ENCODE data around the gene PTPRO. TPM values are rescaled to one million over a fixed set of nuclear protein-coding genes. Genes with fewer than 3 reads are reported as not detected.
A peak's percentile ranks its signal among the peaks of the same experiment; 100 is the strongest.

The PTPRO gene
- total RNA-seq, 2 donors from 2014 or later: 0.37 to 2.3 TPM

- Mint-ChIP-seq H3K4me3 (no peak overlapping the region), H3K27me3 (no peaks in the 10 kb centered on the region), H3K9me3 (no peaks in the 10 kb centered on the region), H3K36me3 (ENCODE audit: low read depth) (no peaks in the 10 kb centered on the region), H3K4me1 (peaks cover 7% of the 10 kb centered on the region), H3K27ac (no peak overlapping the region)
- no peak for ATAC-seq (replicated peaks)
Measured at GRCh38 chr12:15556411-15557102, 234.2 kb downstream of the PTPRO start.

GRCh38 chr12:15558915-15559528 is 236.7 kb downstream of the PTPRO start:
- H3K4me3 Mint-ChIP-seq: peak overlapping the region; percentile 27
- peaks cover 12% of the 10 kb centered on the region for H3K4me1 Mint-ChIP-seq
- peak overlapping the region; percentile 39 for H3K27ac Mint-ChIP-seq
- no peaks in the 10 kb centered on the region for H3K27me3 Mint-ChIP-seq
- H3K36me3 Mint-ChIP-seq (ENCODE audit: low read depth): no peaks in the 10 kb centered on the region
- H3K9me3 Mint-ChIP-seq: no peaks in the 10 kb centered on the region
- ATAC-seq (replicated peaks): peak; percentile 45

- peaks cover 16% of the 10 kb centered on the region for H3K4me1 Mint-ChIP-seq
- H3K4me3 Mint-ChIP-seq: peak overlapping the region; percentile 77
- H3K27ac Mint-ChIP-seq: peak overlapping the region; percentile 34
- no peaks in the 10 kb centered on the region for H3K27me3 Mint-ChIP-seq
- ATAC-seq (replicated peaks): peak; percentile 46
- no peaks in the 10 kb centered on the region for H3K36me3 Mint-ChIP-seq (ENCODE audit: low read depth)
- no peaks in the 10 kb centered on the region for H3K9me3 Mint-ChIP-seq
Measured at GRCh38 chr12:15561396-15561795, 239.1 kb downstream of the PTPRO start.

- H3K4me1 Mint-ChIP-seq: peaks cover 16% of the 10 kb centered on the region
- peak; percentile 56 for ATAC-seq (replicated peaks)
- peak overlapping the region; percentile 34 for H3K27ac Mint-ChIP-seq
- no peaks in the 10 kb centered on the region for H3K27me3 Mint-ChIP-seq
- peak overlapping the region; percentile 77 for H3K4me3 Mint-ChIP-seq
- no peaks in the 10 kb centered on the region for H3K9me3 Mint-ChIP-seq
- no peaks in the 10 kb centered on the region for H3K36me3 Mint-ChIP-seq (ENCODE audit: low read depth)
Measured at GRCh38 chr12:15562263-15562662, 240.0 kb downstream of the PTPRO start.

- no peaks in the 10 kb centered on the region for H3K36me3 Mint-ChIP-seq (ENCODE audit: low read depth)
Measured at GRCh38 chr12:15563663-15564062, 241.4 kb downstream of the PTPRO start.

GRCh38 chr12:15574353-15574752 is 252.0 kb downstream of the PTPRO start:
- H3K4me1 Mint-ChIP-seq: peaks cover 32% of the 10 kb centered on the region
- H3K9me3 Mint-ChIP-seq: peaks cover 4% of the 10 kb centered on the region
- H3K27me3 Mint-ChIP-seq: no peaks in the 10 kb centered on the region
- no peaks in the 10 kb centered on the region for H3K36me3 Mint-ChIP-seq (ENCODE audit: low read depth)
- H3K27ac Mint-ChIP-seq: peak overlapping the region; percentile 31
- ATAC-seq (replicated peaks): no peak
- peak overlapping the region; percentile 18 for H3K4me3 Mint-ChIP-seq

More at GRCh38 chr12:15563663-15564062, 241.4 kb downstream of the PTPRO start:
- H3K4me1 Mint-ChIP-seq: peaks cover 16% of the 10 kb centered on the region
- H3K27ac Mint-ChIP-seq: peak overlapping the region; percentile 86
- H3K27me3 Mint-ChIP-seq: no peaks in the 10 kb centered on the region
- no peaks in the 10 kb centered on the region for H3K9me3 Mint-ChIP-seq
- peak; percentile 80 for ATAC-seq (replicated peaks)
- peak overlapping the region; percentile 77 for H3K4me3 Mint-ChIP-seq

- peaks cover 4% of the 10 kb centered on the region for H3K9me3 Mint-ChIP-seq
- H3K4me3 Mint-ChIP-seq: peak overlapping the region; percentile 30
- ATAC-seq (replicated peaks): peak; percentile 54
- H3K4me1 Mint-ChIP-seq: peaks cover 24% of the 10 kb centered on the region
- H3K36me3 Mint-ChIP-seq (ENCODE audit: low read depth): no peaks in the 10 kb centered on the region
- peak overlapping the region; percentile 15 for H3K27ac Mint-ChIP-seq
- H3K27me3 Mint-ChIP-seq: no peaks in the 10 kb centered on the region
Measured at GRCh38 chr12:15575671-15576541, 253.6 kb downstream of the PTPRO start.

GRCh38 chr12:15580431-15580830 is 258.1 kb downstream of the PTPRO start:
- Mint-ChIP-seq H3K27ac (no peak overlapping the region), H3K9me3 (peaks cover 4% of the 10 kb centered on the region), H3K4me1 (peaks cover 11% of the 10 kb centered on the region), H3K36me3 (ENCODE audit: low read depth) (no peaks in the 10 kb centered on the region), H3K27me3 (no peaks in the 10 kb centered on the region), H3K4me3 (no peak overlapping the region)
- no peak for ATAC-seq (replicated peaks)

- Mint-ChIP-seq H3K36me3 (ENCODE audit: low read depth) (no peaks in the 10 kb centered on the region), H3K4me1 (peaks cover 5% of the 10 kb centered on the region), H3K4me3 (no peak overlapping the region), H3K27ac (no peak overlapping the region), H3K9me3 (no peaks in the 10 kb centered on the region), H3K27me3 (no peaks in the 10 kb centered on the region)
- no peak for ATAC-seq (replicated peaks)
Measured at GRCh38 chr12:15581006-15581405, 258.7 kb downstream of the PTPRO start.

- H3K4me1 Mint-ChIP-seq: no peaks in the 10 kb centered on the region
- H3K27ac Mint-ChIP-seq: peak overlapping the region; percentile 62
- H3K36me3 Mint-ChIP-seq (ENCODE audit: low read depth): no peaks in the 10 kb centered on the region
- no peaks in the 10 kb centered on the region for H3K27me3 Mint-ChIP-seq
- no peak overlapping the region for H3K4me3 Mint-ChIP-seq
- H3K9me3 Mint-ChIP-seq: no peaks in the 10 kb centered on the region
- ATAC-seq (replicated peaks): no peak
Measured at GRCh38 chr12:15583804-15584203, 261.5 kb downstream of the PTPRO start.

GRCh38 chr12:15584366-15585041 is 262.2 kb downstream of the PTPRO start:
- ATAC-seq (replicated peaks): peak; percentile 47
- H3K27ac Mint-ChIP-seq: peak overlapping the region; percentile 62
- no peaks in the 10 kb centered on the region for H3K9me3 Mint-ChIP-seq
- H3K4me1 Mint-ChIP-seq: no peaks in the 10 kb centered on the region
- no peak overlapping the region for H3K4me3 Mint-ChIP-seq
- H3K27me3 Mint-ChIP-seq: no peaks in the 10 kb centered on the region
- H3K36me3 Mint-ChIP-seq (ENCODE audit: low read depth): no peaks in the 10 kb centered on the region

GRCh38 chr12:15589328-15590032 is 267.2 kb downstream of the PTPRO start:
- H3K27me3 Mint-ChIP-seq: no peaks in the 10 kb centered on the region
- ATAC-seq (replicated peaks): no peak
- peaks cover 6% of the 10 kb centered on the region for H3K4me1 Mint-ChIP-seq
- H3K27ac Mint-ChIP-seq: peak overlapping the region; percentile 78
- no peaks in the 10 kb centered on the region for H3K36me3 Mint-ChIP-seq (ENCODE audit: low read depth)
- H3K9me3 Mint-ChIP-seq: no peaks in the 10 kb centered on the region
- H3K4me3 Mint-ChIP-seq: peak overlapping the region; percentile 75

- Mint-ChIP-seq H3K36me3 (ENCODE audit: low read depth) (no peaks in the 10 kb centered on the region), H3K4me1 (peaks cover 6% of the 10 kb centered on the region), H3K27ac (peak overlapping the region; percentile 78), H3K9me3 (no peaks in the 10 kb centered on the region), H3K4me3 (peak overlapping the region; percentile 75), H3K27me3 (no peaks in the 10 kb centered on the region)
- ATAC-seq (replicated peaks): peak; percentile 93
Measured at GRCh38 chr12:15590180-15590826, 268.0 kb downstream of the PTPRO start.
